ENCODE results near the gene ATRN. TPM values are rescaled to one million over a fixed set of nuclear protein-coding genes. Genes with fewer than 3 reads are reported as not detected.

Gene ATRN
- total RNA-seq, 6 experiments from 2014 or later: 46.9 to 82.1 (median 59.1) TPM

DNA sequence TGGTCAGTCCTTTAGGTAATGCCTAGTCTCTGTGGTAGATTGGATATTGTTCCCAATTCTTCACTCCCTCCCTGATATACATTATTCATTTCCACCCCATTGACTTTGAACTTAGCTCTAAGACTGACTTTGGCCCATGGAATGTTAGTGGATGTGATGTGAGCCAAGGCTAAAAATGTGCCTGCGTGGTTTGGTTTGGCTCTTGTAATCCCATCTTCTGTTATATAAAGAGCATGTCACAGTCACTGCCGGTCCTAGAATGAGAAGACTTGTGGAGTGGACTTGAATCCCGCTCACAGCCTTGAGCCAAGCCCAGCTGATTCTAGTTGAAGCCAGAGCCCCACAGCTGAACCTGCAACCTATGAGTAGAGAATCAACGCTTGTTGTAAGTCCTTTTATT lies 39.7 kb upstream of the ATRN start:
- Histone ChIP-seq H3K36me3 (no peaks in the 10 kb centered on the region), H3K4me3 (no peak overlapping the region), H3K4me1 (no peaks in the 10 kb centered on the region), H3K9me3 (no peaks in the 10 kb centered on the region), H3K27me3 (no peaks in the 10 kb centered on the region), H3K27ac (no peak overlapping the region)
- 73% methylated on average over 3 of the region's 4 CpGs for WGBS (ENCODE audit: insufficient coverage, low coverage, low lambda C conversion rate, missing lambda C conversion rate)
- DNase-seq (no peak), ATAC-seq (no peak)
- TF ChIP-seq, protein P1, sequence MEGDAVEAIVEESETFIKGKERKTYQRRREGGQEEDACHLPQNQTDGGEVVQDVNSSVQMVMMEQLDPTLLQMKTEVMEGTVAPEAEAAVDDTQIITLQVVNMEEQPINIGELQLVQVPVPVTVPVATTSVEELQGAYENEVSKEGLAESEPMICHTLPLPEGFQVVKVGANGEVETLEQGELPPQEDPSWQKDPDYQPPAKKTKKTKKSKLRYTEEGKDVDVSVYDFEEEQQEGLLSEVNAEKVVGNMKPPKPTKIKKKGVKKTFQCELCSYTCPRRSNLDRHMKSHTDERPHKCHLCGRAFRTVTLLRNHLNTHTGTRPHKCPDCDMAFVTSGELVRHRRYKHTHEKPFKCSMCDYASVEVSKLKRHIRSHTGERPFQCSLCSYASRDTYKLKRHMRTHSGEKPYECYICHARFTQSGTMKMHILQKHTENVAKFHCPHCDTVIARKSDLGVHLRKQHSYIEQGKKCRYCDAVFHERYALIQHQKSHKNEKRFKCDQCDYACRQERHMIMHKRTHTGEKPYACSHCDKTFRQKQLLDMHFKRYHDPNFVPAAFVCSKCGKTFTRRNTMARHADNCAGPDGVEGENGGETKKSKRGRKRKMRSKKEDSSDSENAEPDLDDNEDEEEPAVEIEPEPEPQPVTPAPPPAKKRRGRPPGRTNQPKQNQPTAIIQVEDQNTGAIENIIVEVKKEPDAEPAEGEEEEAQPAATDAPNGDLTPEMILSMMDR (IDR thresholded peaks at IDR 0.05): no peak
- no peak for TF ChIP-seq POLR2A (IDR thresholded peaks at IDR 0.05)
- intact Hi-C loops (cut with DNase I): no loop called here

DNA sequence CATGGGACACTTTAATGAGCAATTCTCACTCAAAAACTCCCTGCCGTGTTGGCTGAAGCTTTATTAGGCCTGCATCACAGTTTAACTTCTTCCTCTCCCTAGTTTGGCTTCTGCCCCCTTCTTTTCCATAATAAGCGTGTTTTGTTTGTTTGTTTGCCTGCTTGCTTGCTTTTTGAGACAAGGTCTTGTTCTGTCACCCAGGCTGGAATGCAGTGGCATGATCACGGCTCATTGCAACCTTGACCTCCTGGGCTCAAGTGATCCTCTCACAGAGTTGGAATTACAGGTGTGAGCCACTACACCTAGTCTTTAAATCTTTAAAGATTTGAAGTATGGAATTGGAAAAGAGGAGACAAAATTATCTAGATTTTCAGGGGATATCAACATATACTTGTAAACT lies 38.0 kb upstream of the ATRN start:
- H3K4me1 ChIP-seq: no peaks in the 10 kb centered on the region
- intact Hi-C loops (cut with DNase I): no loop called here
- WGBS (ENCODE audit: insufficient coverage, low coverage, low lambda C conversion rate, missing lambda C conversion rate): 41% methylated on average over 2 of the region's 3 CpGs

DNA sequence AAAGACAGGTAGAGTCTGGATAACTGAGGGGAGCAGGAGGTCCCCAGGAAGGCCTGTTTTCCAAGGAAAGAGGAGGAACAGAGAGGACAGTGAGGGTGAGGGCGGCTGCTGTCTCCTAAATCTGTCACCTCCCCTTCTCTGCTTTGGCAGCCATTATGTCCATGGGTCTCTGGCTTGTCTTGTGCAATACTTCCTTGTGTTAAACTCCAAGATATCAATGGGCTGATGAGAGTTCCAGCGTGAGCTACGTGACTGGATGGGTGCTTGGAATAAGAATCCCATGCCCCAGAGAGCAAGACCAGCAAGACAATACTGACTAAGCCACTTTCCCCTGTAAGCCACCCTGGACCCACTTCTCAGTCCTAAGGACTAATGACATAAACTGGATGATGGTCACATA lies 37.1 kb upstream of the ATRN start:
- no peak for ATAC-seq
- H3K36me3 ChIP-seq: no peaks in the 10 kb centered on the region
- 82% methylated on average over 3 of the region's 3 CpGs for WGBS (ENCODE audit: insufficient coverage, low coverage, low lambda C conversion rate, missing lambda C conversion rate)
- H3K4me1 ChIP-seq: no peaks in the 10 kb centered on the region
- H3K9me3 ChIP-seq: no peaks in the 10 kb centered on the region
- no peak for DNase-seq
- H3K27me3 ChIP-seq: no peaks in the 10 kb centered on the region
- TF ChIP-seq POLR2A (IDR thresholded peaks at IDR 0.05): no peak
- TF ChIP-seq, protein P1 (IDR thresholded peaks at IDR 0.05): no peak
- intact Hi-C loops (cut with DNase I): no loop called here
- H3K4me3 ChIP-seq: no peak overlapping the region
- no peak overlapping the region for H3K27ac ChIP-seq

More for the DNA sequence above, 38.0 kb upstream of the ATRN start:
- Histone ChIP-seq H3K9me3 (no peaks in the 10 kb centered on the region), H3K4me3 (no peak overlapping the region), H3K27me3 (no peaks in the 10 kb centered on the region), H3K36me3 (no peaks in the 10 kb centered on the region), H3K27ac (no peak overlapping the region)
- DNase-seq (no peak), ATAC-seq (no peak)
- no peak for TF ChIP-seq POLR2A (IDR thresholded peaks at IDR 0.05)

DNA sequence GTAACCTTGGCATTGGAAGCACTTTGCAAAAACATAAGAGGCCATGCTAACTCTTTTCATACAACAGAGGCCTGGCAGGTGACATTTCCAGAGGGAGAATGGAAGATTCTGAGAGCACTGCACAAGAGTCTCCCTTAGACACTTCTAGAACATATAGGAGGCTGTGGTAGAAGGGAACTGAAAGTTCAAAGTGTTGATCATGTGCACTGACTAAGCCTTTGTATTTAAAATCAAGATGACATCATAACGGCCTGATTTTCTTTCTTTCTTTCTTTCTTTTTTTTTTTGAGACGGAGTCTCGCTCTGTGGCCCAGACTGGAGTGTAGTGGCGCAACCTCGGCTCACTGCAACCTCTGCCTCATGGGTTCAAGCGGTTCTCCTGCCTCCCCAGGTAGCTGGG lies 36.6 kb upstream of the ATRN start:
- no peaks in the 10 kb centered on the region for H3K4me1 ChIP-seq
- H3K9me3 ChIP-seq: no peaks in the 10 kb centered on the region
- intact Hi-C loops (cut with DNase I): no loop called here
- no peak overlapping the region for H3K4me3 ChIP-seq
- TF ChIP-seq POLR2A (IDR thresholded peaks at IDR 0.05): no peak
- TF ChIP-seq, protein P1 (IDR thresholded peaks at IDR 0.05): no peak
- DNase-seq (no peak), ATAC-seq (peak in 1 of 4 donors; percentile 30)
- H3K27ac ChIP-seq: no peak overlapping the region
- WGBS (ENCODE audit: insufficient coverage, low coverage, low lambda C conversion rate, missing lambda C conversion rate): 70% methylated on average over 5 of the region's 6 CpGs
- no peaks in the 10 kb centered on the region for H3K27me3 ChIP-seq
- no peaks in the 10 kb centered on the region for H3K36me3 ChIP-seq

DNA sequence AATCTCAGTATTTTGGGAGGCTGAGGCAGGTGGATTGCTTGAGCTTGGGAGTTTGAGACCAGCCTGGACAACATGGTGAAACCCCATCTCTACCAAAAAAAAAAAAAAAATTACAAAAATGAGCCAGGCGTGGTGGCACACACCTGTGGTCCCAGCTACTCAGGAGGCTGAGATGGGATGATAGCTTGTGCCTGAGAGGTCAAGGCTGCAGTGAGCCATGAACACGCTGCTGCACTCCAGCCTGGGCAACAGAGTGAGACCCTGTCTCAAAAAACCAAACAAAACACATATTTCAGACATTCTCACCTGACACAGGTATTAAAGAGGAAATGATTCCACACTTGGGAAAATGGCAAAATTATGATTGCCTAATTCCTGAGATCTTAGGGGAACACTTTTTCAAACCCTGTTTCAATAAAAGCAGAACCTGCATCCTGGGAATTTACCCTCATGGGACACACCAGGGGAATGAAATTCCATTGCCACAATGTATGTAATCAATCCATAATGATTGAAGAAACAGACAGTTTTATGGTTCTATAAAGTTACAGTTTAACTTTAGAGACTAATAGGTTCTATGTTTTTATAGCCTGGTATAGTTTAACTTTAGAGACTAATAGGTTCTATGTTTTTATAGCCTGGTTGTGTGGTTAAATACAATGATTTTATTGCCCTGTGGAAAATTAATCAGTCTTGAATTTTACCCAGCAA lies 33.8 kb upstream of the ATRN start:
- DNase-seq (no peak), ATAC-seq (no peak)
- H3K36me3 ChIP-seq: no peaks in the 10 kb centered on the region
- H3K9me3 ChIP-seq: no peaks in the 10 kb centered on the region
- H3K27ac ChIP-seq: no peak overlapping the region
- no peaks in the 10 kb centered on the region for H3K27me3 ChIP-seq
- TF ChIP-seq, protein P1 (IDR thresholded peaks at IDR 0.05): no peak
- no peak for TF ChIP-seq POLR2A (IDR thresholded peaks at IDR 0.05)
- intact Hi-C loops (cut with DNase I): no loop called here
- 93% methylated on average over 2 of the region's 2 CpGs for WGBS (ENCODE audit: insufficient coverage, low coverage, low lambda C conversion rate, missing lambda C conversion rate)
- H3K4me1 ChIP-seq: no peaks in the 10 kb centered on the region
- no peak overlapping the region for H3K4me3 ChIP-seq

Data from right lobe of liver (tissue), 6 donors.